Fibroblast of peridontal ligament (primary cell): ENCODE data around the gene ACE.
A peak's percentile ranks its signal among the peaks of the same experiment; 100 is the strongest.

Experiments used
- DNase-seq: peaks from one replicate; pipeline ENCODE4 v3.0.0-alpha.2; 2010; ENCODE audit errors: extremely low read depth

Gene ACE

GRCh38 chr17:63491413-63491812 is 14.6 kb downstream of the ACE start:
- DNase-seq = no peak

GRCh38 chr17:63491977-63492618 is 15.2 kb downstream of the ACE start:
- DNase-seq = no peak

- DNase-seq = no peak
Observed at GRCh38 chr17:63492940-63493339, 16.1 kb downstream of the ACE start.

- no peak for DNase-seq
Observed at GRCh38 chr17:63493411-63493810, 16.6 kb downstream of the ACE start.

GRCh38 chr17:63494300-63494928 is 17.6 kb downstream of the ACE start:
- DNase-seq = no peak

GRCh38 chr17:63495491-63495890 is 18.6 kb downstream of the ACE start:
- DNase-seq = no peak

GRCh38 chr17:63496177-63496576 is 19.3 kb downstream of the ACE start:
- no peak for DNase-seq

- DNase-seq = no peak
Observed at GRCh38 chr17:63496663-63497400, 20.0 kb downstream of the ACE start.

GRCh38 chr17:63497708-63498483 is 21.0 kb downstream of the ACE start:
- no peak for DNase-seq

GRCh38 chr17:63498626-63499195 is 21.9 kb downstream of the ACE start:
- DNase-seq = peak; percentile 68

- DNase-seq = no peak
Observed at GRCh38 chr17:63500543-63501390, 23.9 kb downstream of the ACE start.

GRCh38 chr17:63503341-63503705 is 26.5 kb downstream of the ACE start:
- DNase-seq = no peak

GRCh38 chr17:63504261-63504660 is 27.4 kb downstream of the ACE start:
- DNase-seq = no peak

GRCh38 chr17:63505341-63505740 is 28.5 kb downstream of the ACE start:
- no peak for DNase-seq

GRCh38 chr17:63506627-63507026 is 29.8 kb downstream of the ACE start:
- DNase-seq = no peak

GRCh38 chr17:63511331-63511730 is 34.5 kb downstream of the ACE start:
- DNase-seq = no peak

- DNase-seq = no peak
Observed at GRCh38 chr17:63512388-63512787, 35.5 kb downstream of the ACE start.

GRCh38 chr17:63512896-63513644 is 36.2 kb downstream of the ACE start:
- no peak for DNase-seq

- no peak for DNase-seq
Observed at GRCh38 chr17:63514477-63514876, 37.6 kb downstream of the ACE start.

GRCh38 chr17:63514974-63515373 is 38.1 kb downstream of the ACE start:
- DNase-seq = no peak
